Vagina (tissue), 2 donors: ENCODE results near the gene FADD. TPM values are rescaled to one million over a fixed set of nuclear protein-coding genes. Genes with fewer than 3 reads are reported as not detected.
A peak's percentile ranks its signal among the peaks of the same experiment; 100 is the strongest.

ENCODE experiments used
- DNase-seq, 2 donors: peaks; one replicate each; pipeline ENCODE4 v3.0.0-alpha.2; 2017; ENCODE audit errors: extremely low spot score in 2 of 2
- H3K27ac ChIP-seq: fragments of 200-600 bp; sonication (generic); one replicate; pipeline ENCODE4 v1.5.1; 2019
- H3K27me3 ChIP-seq: fragments of 200-600 bp; sonication (generic); one replicate; pipeline ENCODE4 v1.5.1; 2019
- H3K36me3 ChIP-seq, 2 donors: fragments of 200-600 bp; sonication (generic); one replicate each; pipeline ENCODE4 v1.5.1; 2017 to 2019
- H3K4me1 ChIP-seq: fragments of 200-600 bp; sonication (generic); one replicate; pipeline ENCODE4 v1.5.1; 2019
- H3K4me3 ChIP-seq, 2 donors: fragments of 200-600 bp; sonication (generic); 1 replicate in 1 of 2; 2 replicates in 1 of 2; pipeline ENCODE4 v1.5.1; 2016 to 2019
- H3K9me3 ChIP-seq: fragments of 200-600 bp; sonication (generic); one replicate; pipeline ENCODE4 v1.5.1; 2019
- CTCF ChIP-seq, 3 experiments: fragments of 450-650 bp in 2 of 3; fragments of 200-600 bp in 1 of 3; sonication (generic) in 1 of 3; IDR thresholded peaks; one replicate each; pipeline ENCODE4 v1.5.1; 2017 to 2019; ENCODE audit warnings: antibody characterized with exemption in 3 of 3, mild to moderate bottlenecking in 2 of 3, moderate library complexity in 2 of 3
- POLR2A ChIP-seq, 2 donors: fragments of 450-650 bp; IDR thresholded peaks; one replicate each; pipeline ENCODE4 v1.6.1; 2017; ENCODE audit warnings: antibody characterized with exemption in 2 of 2, mild to moderate bottlenecking in 2 of 2, moderate library complexity in 2 of 2
- POLR2AphosphoS5 ChIP-seq, 2 donors: sonication (generic); formaldehyde crosslinking; IDR thresholded peaks; one replicate each; pipeline ENCODE4 v1.9.0; 2017; ENCODE audit warnings: antibody characterized with exemption in 2 of 2, mild to moderate bottlenecking in 2 of 2, low read depth in 1 of 2; ENCODE audit not compliant: insufficient read depth in 1 of 2
- intact Hi-C: fragments of 100-400 bp; cut with DNase I; formaldehyde crosslinking; loops from one replicate; pipeline ENCODE4 v1.15.1; 2023
- total RNA-seq: library from RNA; depleted of rRNA; stranded (reverse); fragments of >200 nt; gene quantifications from one replicate; pipeline ENCODE4 v1.2.3, GENCODE V29; 2016

The FADD gene
- total RNA-seq, 1 donor from 2014 or later: 21.6 TPM

- no peak for DNase-seq
- no peak overlapping the region for H3K27ac ChIP-seq
- no peaks in the 10 kb centered on the region for H3K36me3 ChIP-seq
- H3K27me3 ChIP-seq: no peaks in the 10 kb centered on the region
- H3K4me3 ChIP-seq: no peak overlapping the region
- H3K4me1 ChIP-seq: peaks cover 3% of the 10 kb centered on the region
- TF ChIP-seq POLR2AphosphoS5 (IDR thresholded peaks at IDR 0.05; ENCODE audit: insufficient read depth in 1 of 2, low read depth in 1 of 2) (no peak), CTCF (IDR thresholded peaks at IDR 0.05) (no peak), POLR2A (IDR thresholded peaks at IDR 0.05) (no peak)
- intact Hi-C loops: loop anchor here (5.0 kb wide), 2 partner anchors 272 to 502 kb away; no protein-coding TSS in a partner anchor
- H3K9me3 ChIP-seq: no peaks in the 10 kb centered on the region
These were observed 13.5 kb upstream of the FADD start for GRCh38 chr11:70189622-70190021.

GRCh38 chr11:70191495-70192140 is 11.5 kb upstream of the FADD start:
- no peak for DNase-seq

GRCh38 chr11:70192666-70193410 is 10.3 kb upstream of the FADD start:
- no peak overlapping the region for H3K4me3 ChIP-seq
- no peaks in the 10 kb centered on the region for H3K27me3 ChIP-seq
- intact Hi-C loops: loop anchor here (5.0 kb wide), 2 partner anchors 276 to 506 kb away; no protein-coding TSS in a partner anchor
- TF ChIP-seq POLR2A (IDR thresholded peaks at IDR 0.05) (no peak), CTCF (IDR thresholded peaks at IDR 0.05) (no peak), POLR2AphosphoS5 (IDR thresholded peaks at IDR 0.05; ENCODE audit: insufficient read depth in 1 of 2, low read depth in 1 of 2) (no peak)
- DNase-seq: no peak
- H3K4me1 ChIP-seq: no peaks in the 10 kb centered on the region
- no peaks in the 10 kb centered on the region for H3K36me3 ChIP-seq
- no peaks in the 10 kb centered on the region for H3K9me3 ChIP-seq
- no peak overlapping the region for H3K27ac ChIP-seq

More at GRCh38 chr11:70191495-70192140, 11.5 kb upstream of the FADD start:
- no peak for TF ChIP-seq POLR2A (IDR thresholded peaks at IDR 0.05)
- TF ChIP-seq CTCF (IDR thresholded peaks at IDR 0.05): peak; percentile 58 to 65 (median 60)
- no peak for TF ChIP-seq POLR2AphosphoS5 (IDR thresholded peaks at IDR 0.05; ENCODE audit: insufficient read depth in 1 of 2, low read depth in 1 of 2)
- H3K36me3 ChIP-seq: no peaks in the 10 kb centered on the region
- H3K27ac ChIP-seq: no peak overlapping the region
- H3K4me1 ChIP-seq: no peaks in the 10 kb centered on the region
- no peak overlapping the region for H3K4me3 ChIP-seq
- intact Hi-C loops: loop anchor here (5.0 kb wide), 2 partner anchors 274 to 504 kb away; no protein-coding TSS in a partner anchor
- no peaks in the 10 kb centered on the region for H3K27me3 ChIP-seq
- H3K9me3 ChIP-seq: no peaks in the 10 kb centered on the region

GRCh38 chr11:70193411-70194292 is 9.4 kb upstream of the FADD start:
- no peak for DNase-seq
- H3K4me3 ChIP-seq: no peak overlapping the region
- H3K27me3 ChIP-seq: no peaks in the 10 kb centered on the region
- no peaks in the 10 kb centered on the region for H3K9me3 ChIP-seq
- H3K4me1 ChIP-seq: no peaks in the 10 kb centered on the region
- TF ChIP-seq POLR2A (IDR thresholded peaks at IDR 0.05) (no peak), POLR2AphosphoS5 (IDR thresholded peaks at IDR 0.05; ENCODE audit: insufficient read depth in 1 of 2, low read depth in 1 of 2) (no peak), CTCF (IDR thresholded peaks at IDR 0.05) (no peak)
- intact Hi-C loops: loop anchor here (5.0 kb wide), 2 partner anchors 276 to 506 kb away; no protein-coding TSS in a partner anchor
- no peak overlapping the region for H3K27ac ChIP-seq
- H3K36me3 ChIP-seq: no peaks in the 10 kb centered on the region
